Trophoblast cell (in vitro differentiated cells and primary cell): ENCODE results near the gene PLEKHA1. TPM values are rescaled to one million over a fixed set of nuclear protein-coding genes. Genes with fewer than 3 reads are reported as not detected.

Experiments
- DNase-seq, 2 donors: peaks; one replicate each; pipeline ENCODE4 v3.0.0-alpha.2; 2016
- H2AFZ ChIP-seq: 2 replicates; pipeline ENCODE4 v1.6.1; 2013; ENCODE audit warnings: low read length, moderate library complexity, mild to moderate bottlenecking; ENCODE audit not compliant: insufficient read depth, poor library complexity
- H2AK5ac ChIP-seq: 2 replicates; pipeline ENCODE4 v1.6.1; 2013; ENCODE audit warnings: mild to moderate bottlenecking, low read length
- H2BK120ac ChIP-seq: 2 replicates; pipeline ENCODE4 v1.6.1; 2013; ENCODE audit warnings: low read length, mild to moderate bottlenecking, moderate library complexity; ENCODE audit not compliant: insufficient read depth, poor library complexity
- H2BK12ac ChIP-seq: 2 replicates; pipeline ENCODE4 v1.6.1; 2013; ENCODE audit warnings: mild to moderate bottlenecking, low read length, moderate library complexity
- H2BK5ac ChIP-seq: 2 replicates; pipeline ENCODE4 v1.6.1; 2013; ENCODE audit warnings: low read length, low read depth, moderate library complexity, mild to moderate bottlenecking; ENCODE audit not compliant: poor library complexity
- H3K14ac ChIP-seq: 2 replicates; pipeline ENCODE4 v1.6.1; 2013; ENCODE audit warnings: mild to moderate bottlenecking, low read length
- H3K18ac ChIP-seq: 2 replicates; pipeline ENCODE4 v1.6.1; 2013; ENCODE audit warnings: mild to moderate bottlenecking, low read length
- H3K23ac ChIP-seq: 2 replicates; pipeline ENCODE4 v1.6.1; 2013; ENCODE audit warnings: low read length
- H3K27ac ChIP-seq: 2 replicates; pipeline ENCODE4 v1.5.1; 2013; ENCODE audit warnings: low read depth, mild to moderate bottlenecking, inconsistent platforms, low read length, moderate library complexity
- H3K27me3 ChIP-seq: 2 replicates; pipeline ENCODE4 v1.6.1; 2013; ENCODE audit warnings: inconsistent platforms, mild to moderate bottlenecking, low read length, moderate library complexity; ENCODE audit not compliant: insufficient read depth
- H3K36me3 ChIP-seq, 2 experiments: 1 replicate in 1 of 2; 2 replicates in 1 of 2; pipeline ENCODE4 v1.6.1; 2013; ENCODE audit warnings: low read length in 2 of 2, mild to moderate bottlenecking in 2 of 2, moderate library complexity in 1 of 2; ENCODE audit not compliant: insufficient read depth in 2 of 2, control insufficient read depth in 1 of 2
- H3K4ac ChIP-seq: 2 replicates; pipeline ENCODE4 v1.6.1; 2013; ENCODE audit warnings: low read depth, mild to moderate bottlenecking, low read length, moderate library complexity
- H3K4me1 ChIP-seq, 2 experiments: 1 replicate in 1 of 2; 2 replicates in 1 of 2; pipeline ENCODE4 v1.6.1; 2013; ENCODE audit warnings: low read length in 2 of 2, mild to moderate bottlenecking in 2 of 2, moderate library complexity in 1 of 2; ENCODE audit not compliant: insufficient read depth in 2 of 2, control insufficient read depth in 1 of 2
- H3K4me2 ChIP-seq: 2 replicates; pipeline ENCODE4 v1.6.1; 2013; ENCODE audit warnings: inconsistent platforms, mild to moderate bottlenecking, low read length, moderate library complexity
- H3K4me3 ChIP-seq: 2 replicates; pipeline ENCODE4 v1.5.1; 2013; ENCODE audit warnings: mild to moderate bottlenecking, low read depth, low read length, inconsistent platforms
- H3K79me1 ChIP-seq: one replicate; pipeline ENCODE4 v1.6.1; 2013; ENCODE audit warnings: low read length
- H3K79me2 ChIP-seq: 2 replicates; pipeline ENCODE4 v1.6.1; 2013; ENCODE audit warnings: low read length, mild to moderate bottlenecking; ENCODE audit not compliant: control insufficient read depth, insufficient read depth, poor library complexity
- H3K9ac ChIP-seq: 2 replicates; pipeline ENCODE4 v1.6.1; 2013; ENCODE audit warnings: mild to moderate bottlenecking, low read length
- H3K9me3 ChIP-seq: 2 replicates; pipeline ENCODE4 v1.6.1; 2013; ENCODE audit warnings: low read depth, mild to moderate bottlenecking, control low read depth, inconsistent platforms, low read length; ENCODE audit not compliant: insufficient read depth
- H4K12ac ChIP-seq: 2 replicates; pipeline ENCODE4 v1.6.1; 2013; ENCODE audit warnings: low read depth, mild to moderate bottlenecking, low read length, moderate library complexity
- H4K8ac ChIP-seq: 2 replicates; pipeline ENCODE4 v1.6.1; 2013; ENCODE audit warnings: low read depth, mild to moderate bottlenecking, low read length, moderate library complexity
- H4K91ac ChIP-seq: one replicate; pipeline ENCODE4 v1.6.1; 2013; ENCODE audit warnings: low read depth, mild to moderate bottlenecking, low read length, moderate library complexity
- WGBS: extraction: QIAGEN DNeasy Blood & Tissue Kit; methylation state at CpG from one replicate; pipeline ENCODE4 v1.1.7; 2013; ENCODE audit warnings: missing lambda C conversion rate; ENCODE audit not compliant: insufficient read length, insufficient coverage; ENCODE audit errors: extremely low coverage; 5-methylcytosine and 5-hydroxymethylcytosine counted together
- polyA plus RNA-seq: library from polyadenylated mRNA; stranded (reverse); fragments of 200-250 nt; gene quantifications from 2 replicates; pipeline ENCODE4 v1.2.3, GENCODE V29; 2013

The PLEKHA1 gene
- polyA plus RNA-seq, result 22.8 and 23.3 TPM in 2 replicates

DNA sequence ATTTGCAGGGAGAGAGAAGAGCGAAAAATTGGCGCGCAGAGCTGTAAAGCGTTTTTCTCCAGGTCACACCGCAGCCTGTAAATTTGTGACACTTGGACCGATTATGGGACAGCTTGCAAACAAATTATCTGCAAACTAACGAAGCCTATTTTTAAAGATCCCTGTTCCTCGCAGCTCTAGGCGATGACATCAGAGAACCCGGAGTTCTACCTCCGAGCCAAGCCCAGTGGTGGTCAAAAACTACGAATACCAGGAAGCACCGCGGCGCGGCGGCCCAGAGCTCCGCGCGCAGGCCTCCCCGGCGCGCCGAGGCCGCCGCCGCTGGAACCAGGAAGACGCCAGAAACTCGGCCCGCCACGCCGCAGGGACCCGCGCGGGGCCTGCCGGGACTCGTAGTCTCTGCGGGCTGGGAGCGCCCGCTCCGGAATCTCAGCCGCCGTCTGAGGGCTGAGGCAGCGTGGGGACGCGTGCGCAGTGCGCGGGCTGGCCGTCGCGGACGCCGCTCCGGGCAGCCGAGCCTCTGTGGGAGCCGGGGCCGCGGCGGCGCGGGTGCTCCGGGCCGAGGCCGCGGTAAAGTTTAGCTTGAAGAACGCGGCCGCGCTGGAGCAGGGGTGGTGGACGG is at the start of gene PLEKHA1:
TSS of gene PLEKHA1 (plus strand) at position 472 of the 622 bp plus-strand sequence. CDS start 18,493 bp downstream, outside the sequence.
- no peaks in the 10 kb centered on the region for H3K9me3 ChIP-seq
- WGBS, result no CpG with 5 or more reads among the region's 71 CpGs
- H2BK5ac ChIP-seq, result peak within 1 kb of the TSS; percentile 89
- H3K4me3 ChIP-seq, result peak within 1 kb of the TSS; percentile 96
- H2AFZ ChIP-seq, result peak within 1 kb of the TSS; percentile 98
- H2AK5ac ChIP-seq, result no peak within 1 kb of the TSS
- peak within 1 kb of the TSS; percentile 90 for H2BK12ac ChIP-seq
- DNase-seq, result peak; percentile 99
- peak within 1 kb of the TSS; percentile 92 for H3K14ac ChIP-seq
- peaks cover 2 to 5% of the 10 kb centered on the region in 2 experiments for H3K4me1 ChIP-seq
- H3K9ac ChIP-seq, result peak within 1 kb of the TSS; percentile 86
- peak within 1 kb of the TSS; percentile 98 for H4K8ac ChIP-seq
- H3K79me1 ChIP-seq, result peaks cover 11% of the 10 kb centered on the region
- peak within 1 kb of the TSS; percentile 99 for H3K18ac ChIP-seq
- H3K79me2 ChIP-seq, result peaks cover 7% of the 10 kb centered on the region
- H3K4ac ChIP-seq, result peak within 1 kb of the TSS; percentile 55
- no peak within 1 kb of the TSS for H3K23ac ChIP-seq
- H3K4me2 ChIP-seq, result peak within 1 kb of the TSS; percentile 98
- H4K12ac ChIP-seq, result peak within 1 kb of the TSS; percentile 100
- no peaks in the 10 kb centered on the region for H3K27me3 ChIP-seq
- H4K91ac ChIP-seq, result peak within 1 kb of the TSS; percentile 99
- H3K27ac ChIP-seq, result peak within 1 kb of the TSS; percentile 91
- H2BK120ac ChIP-seq, result peak within 1 kb of the TSS; percentile 88
- H3K36me3 ChIP-seq, result no peaks in the 10 kb centered on the region

DNA sequence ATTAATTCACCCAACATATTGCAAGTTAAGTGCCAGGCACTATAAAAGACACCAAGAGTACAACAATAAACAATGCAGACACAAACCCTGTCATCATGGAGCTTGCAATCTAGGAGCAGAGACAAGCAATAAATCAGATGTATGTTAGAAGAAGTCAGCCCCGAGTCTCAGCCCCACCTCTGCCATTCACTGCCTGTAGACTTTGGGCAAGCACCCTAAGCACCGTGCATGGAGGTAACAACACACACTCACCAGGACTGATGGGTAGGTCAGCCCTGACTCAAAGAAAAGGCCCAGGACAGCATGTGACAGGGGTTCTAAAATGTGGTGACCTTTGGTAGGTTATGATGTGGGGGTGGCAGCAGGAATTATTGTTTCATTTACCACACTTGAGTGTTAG is 49.3 kb upstream of the PLEKHA1 start:
- H3K79me1 ChIP-seq, result no peaks in the 10 kb centered on the region
- H3K4ac ChIP-seq, result no peak overlapping the region
- no peak overlapping the region for H2BK5ac ChIP-seq
- no peak overlapping the region for H2AK5ac ChIP-seq
- H3K4me3 ChIP-seq, result no peak overlapping the region
- H3K27me3 ChIP-seq, result no peaks in the 10 kb centered on the region
- no peak overlapping the region for H3K27ac ChIP-seq
- no peaks in the 10 kb centered on the region for H3K4me1 ChIP-seq
- H2AFZ ChIP-seq, result no peak overlapping the region
- no peak overlapping the region for H3K18ac ChIP-seq
- WGBS, result no CpG with 5 or more reads among the region's 2 CpGs
- H3K36me3 ChIP-seq, result no peaks in the 10 kb centered on the region
- H3K9ac ChIP-seq, result no peak overlapping the region
- no peak overlapping the region for H4K8ac ChIP-seq
- no peak overlapping the region for H3K4me2 ChIP-seq
- DNase-seq, result no peak
- no peaks in the 10 kb centered on the region for H3K79me2 ChIP-seq
- H4K91ac ChIP-seq, result no peak overlapping the region
- H3K14ac ChIP-seq, result no peak overlapping the region
- no peak overlapping the region for H4K12ac ChIP-seq
- no peak overlapping the region for H2BK12ac ChIP-seq
- H3K23ac ChIP-seq, result no peak overlapping the region
- H3K9me3 ChIP-seq, result peaks cover 8% of the 10 kb centered on the region
- H2BK120ac ChIP-seq, result no peak overlapping the region

DNA sequence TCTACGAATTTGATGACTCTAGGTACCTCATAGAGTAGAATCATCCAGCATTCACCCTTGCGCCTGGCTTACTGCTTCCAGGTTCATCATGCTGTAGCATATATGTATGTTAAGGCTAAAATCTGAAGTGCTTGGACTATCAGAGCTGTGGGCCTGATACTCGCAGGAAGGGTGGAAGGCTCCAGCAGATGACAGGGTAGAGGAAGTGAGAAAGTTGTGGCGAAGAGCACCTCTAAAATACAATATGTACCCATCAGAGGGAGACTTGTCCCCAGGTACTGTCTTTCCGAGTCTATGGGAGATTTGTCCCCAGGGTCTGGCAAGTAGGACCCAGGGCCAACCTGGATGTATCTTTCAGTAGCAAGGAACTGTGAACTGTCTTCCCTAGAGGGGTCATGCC is 48.1 kb upstream of the PLEKHA1 start:
- Histone ChIP-seq H3K4ac (no peak overlapping the region), H3K79me2 (no peaks in the 10 kb centered on the region), H3K9me3 (peaks cover 8% of the 10 kb centered on the region), H3K18ac (no peak overlapping the region), H3K79me1 (no peaks in the 10 kb centered on the region), H3K9ac (no peak overlapping the region), H3K4me2 (no peak overlapping the region), H2BK120ac (no peak overlapping the region), H2AK5ac (no peak overlapping the region), H3K27ac (no peak overlapping the region), H3K4me1 (no peaks in the 10 kb centered on the region), H4K91ac (no peak overlapping the region), H4K12ac (no peak overlapping the region), H3K23ac (no peak overlapping the region), H3K4me3 (no peak overlapping the region), H3K27me3 (no peaks in the 10 kb centered on the region), H3K14ac (no peak overlapping the region), H2AFZ (no peak overlapping the region), H2BK12ac (no peak overlapping the region), H3K36me3 (no peaks in the 10 kb centered on the region), H4K8ac (no peak overlapping the region), H2BK5ac (no peak overlapping the region)
- no CpG with 5 or more reads among the region's 5 CpGs for WGBS
- no peak for DNase-seq

DNA sequence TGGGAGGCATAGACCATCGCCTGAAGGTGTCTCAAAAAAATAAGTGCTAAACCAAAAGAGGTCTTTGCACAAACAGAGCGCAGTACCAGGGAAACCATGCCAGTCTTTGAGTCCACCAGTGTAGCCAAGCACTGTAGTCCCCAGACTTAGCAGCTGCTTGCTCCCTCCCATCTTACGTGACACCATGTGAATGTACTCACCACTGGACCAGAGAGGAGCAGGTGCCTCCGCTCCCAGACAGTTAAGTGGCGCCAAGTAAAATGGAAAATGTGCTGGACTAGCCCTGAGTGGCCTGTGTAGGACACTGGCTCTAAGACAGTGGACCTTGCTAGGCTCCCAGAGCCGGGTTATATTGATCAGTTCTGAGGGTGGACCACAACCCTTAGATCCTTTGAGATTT is 47.7 kb upstream of the PLEKHA1 start:
- H3K27me3 ChIP-seq, result no peaks in the 10 kb centered on the region
- H4K91ac ChIP-seq, result no peak overlapping the region
- no peaks in the 10 kb centered on the region for H3K79me2 ChIP-seq
- H3K4me3 ChIP-seq, result no peak overlapping the region
- H2AFZ ChIP-seq, result no peak overlapping the region
- no peaks in the 10 kb centered on the region for H3K36me3 ChIP-seq
- H3K9me3 ChIP-seq, result peaks cover 8% of the 10 kb centered on the region
- H4K8ac ChIP-seq, result no peak overlapping the region
- no peak overlapping the region for H2BK12ac ChIP-seq
- no peak overlapping the region for H3K23ac ChIP-seq
- no peak overlapping the region for H2BK120ac ChIP-seq
- no peak overlapping the region for H4K12ac ChIP-seq
- no peaks in the 10 kb centered on the region for H3K4me1 ChIP-seq
- no peak overlapping the region for H3K4me2 ChIP-seq
- H3K79me1 ChIP-seq, result no peaks in the 10 kb centered on the region
- no peak overlapping the region for H2BK5ac ChIP-seq
- no peak overlapping the region for H3K18ac ChIP-seq
- no peak overlapping the region for H3K14ac ChIP-seq
- H3K4ac ChIP-seq, result no peak overlapping the region
- no peak overlapping the region for H3K9ac ChIP-seq
- WGBS, result no CpG with 5 or more reads among the region's 6 CpGs
- no peak overlapping the region for H2AK5ac ChIP-seq
- no peak overlapping the region for H3K27ac ChIP-seq
- no peak for DNase-seq
